Activated naive CD4-positive, alpha-beta T cell treated with Interleukin-2 at 50 U/mL for 16 hours (primary cell): ENCODE results near the gene DTD1.

Experiments used
- DNase-seq: peaks from one replicate; pipeline ENCODE4 v3.0.0-alpha.2; 2020

DTD1 gene

DNA sequence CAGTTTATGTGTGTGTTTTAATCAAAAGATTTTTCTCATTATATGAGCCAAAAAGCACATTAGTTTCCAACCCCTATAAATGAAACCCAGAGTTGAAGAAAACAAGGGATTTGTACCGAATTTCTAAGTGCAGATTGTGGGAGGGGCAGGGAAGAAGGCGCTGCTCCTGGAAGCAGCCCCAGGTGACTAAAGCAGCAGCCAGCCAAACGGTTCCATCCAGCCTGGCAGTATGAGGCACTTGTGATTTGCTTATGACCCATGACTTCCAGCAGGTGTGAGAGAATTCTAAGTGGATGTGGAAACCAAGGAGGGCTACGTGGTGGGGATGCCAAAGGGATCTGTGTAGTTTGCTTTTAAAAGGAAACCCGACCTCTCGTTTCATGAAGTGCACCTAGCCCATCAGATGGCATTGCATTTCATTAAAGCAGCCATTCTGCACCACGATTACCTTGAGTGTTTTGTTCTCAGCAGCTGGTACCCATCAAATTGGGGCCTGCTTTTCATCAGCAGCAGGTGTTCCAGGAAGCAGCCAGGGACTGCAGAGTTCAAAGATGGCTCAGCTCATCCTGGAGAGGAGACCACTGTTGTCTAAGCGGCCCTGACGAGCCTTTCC is 79.1 kb downstream of the DTD1 start:
- DNase-seq: no peak

DNA sequence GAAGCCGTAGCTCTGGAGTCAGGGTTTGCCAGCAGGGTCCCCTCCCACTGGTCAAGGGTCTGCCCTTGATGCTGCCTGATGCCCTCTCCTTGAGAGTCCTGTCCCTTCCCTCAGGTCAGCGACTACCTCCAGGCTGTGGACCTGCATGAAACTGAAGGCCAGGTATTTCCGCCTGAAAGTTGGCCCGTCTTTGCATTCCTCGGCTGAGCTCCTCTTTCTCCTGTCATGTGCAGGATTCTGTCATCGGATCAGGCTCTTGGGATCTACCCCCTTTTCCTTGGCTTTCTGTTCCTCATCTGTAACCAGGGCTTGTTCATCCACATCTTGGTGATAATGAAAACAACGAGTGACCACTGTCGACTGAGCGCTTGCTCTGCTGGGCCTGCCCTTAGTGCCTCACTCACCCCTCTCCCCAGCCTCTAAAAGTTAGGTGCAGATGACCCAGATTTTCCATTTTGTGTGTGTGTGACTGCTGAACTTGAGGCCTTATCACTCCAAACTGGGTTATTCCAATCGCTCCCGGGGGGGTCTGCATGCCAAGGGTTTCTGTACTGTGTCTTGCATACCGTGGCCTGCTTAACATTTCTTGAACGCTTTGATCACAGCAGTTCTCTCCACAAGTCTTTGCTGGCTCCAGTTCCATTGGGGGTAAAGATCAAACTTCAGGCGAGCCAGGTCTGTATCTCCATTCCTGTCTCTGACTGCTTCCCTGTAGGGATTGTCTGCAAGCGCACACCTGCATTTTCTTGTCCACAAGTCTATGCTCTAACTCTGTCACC is 81.6 kb downstream of the DTD1 start:
- no peak for DNase-seq

DNA sequence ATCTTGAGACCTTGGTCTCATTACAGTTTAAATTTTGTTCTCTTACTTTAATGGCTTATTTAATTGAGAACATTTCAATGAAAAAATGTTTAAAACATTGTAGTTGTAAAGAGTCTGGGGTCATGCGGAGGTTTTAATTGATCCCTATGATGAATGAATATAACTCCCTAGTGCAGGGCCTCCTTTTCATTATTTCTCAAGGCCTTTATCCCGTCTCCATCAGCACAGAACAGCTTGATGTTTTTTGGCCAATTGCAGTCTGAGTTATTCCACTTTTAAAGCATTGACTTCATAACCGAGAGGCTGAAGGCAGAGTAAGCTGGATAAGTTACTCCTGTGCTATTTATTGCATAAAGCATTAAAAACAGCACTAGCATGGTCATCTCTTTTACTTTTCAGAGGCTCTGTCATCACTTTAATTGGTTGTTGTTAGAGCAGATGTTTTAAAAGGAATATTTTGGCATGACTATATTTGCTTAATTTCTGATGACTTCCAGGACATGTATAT is 83.4 kb downstream of the DTD1 start:
- no peak for DNase-seq

GRCh38 chr20:18672834-18673233 is 85.0 kb downstream of the DTD1 start:
- DNase-seq: no peak

DNA sequence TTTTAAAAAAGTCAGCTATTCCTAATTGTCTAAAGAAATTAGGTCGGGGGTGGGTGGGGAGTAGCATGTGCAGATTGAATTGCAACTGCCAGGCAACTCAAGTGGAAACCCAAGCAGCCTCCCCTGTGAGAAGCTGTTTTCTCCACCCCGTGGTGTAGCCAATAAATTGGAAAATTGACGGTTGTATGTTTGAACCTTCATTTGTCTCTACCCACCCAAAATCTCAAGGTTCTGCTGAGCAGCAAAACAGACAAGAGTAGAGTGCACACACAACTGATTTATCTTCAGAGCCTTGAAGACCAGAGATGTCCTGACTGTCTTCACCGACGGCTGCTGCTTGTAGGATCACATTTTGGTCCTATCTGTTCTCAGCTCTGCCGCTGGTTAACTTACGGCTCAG is 88.5 kb downstream of the DTD1 start:
- DNase-seq: no peak

DNA sequence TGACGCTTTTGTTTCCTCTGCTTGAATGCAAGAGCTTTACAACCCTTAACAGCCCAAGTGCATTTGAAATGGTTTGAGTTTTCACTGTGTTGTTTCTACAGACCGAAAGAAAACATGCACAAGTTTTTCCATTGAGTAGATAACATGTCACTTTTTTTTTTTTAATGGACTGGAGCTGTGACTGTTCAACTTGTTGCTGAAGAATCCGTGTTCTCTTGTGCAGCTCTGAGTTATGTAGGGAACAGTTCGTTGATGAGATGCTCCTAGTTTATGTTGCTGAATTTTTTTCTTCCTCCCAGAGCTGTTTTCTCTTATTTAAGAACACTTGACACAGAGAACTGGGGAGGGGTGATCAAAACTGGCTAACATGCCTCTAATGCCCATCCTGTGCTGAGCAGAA is 89.3 kb downstream of the DTD1 start:
- no peak for DNase-seq

DNA sequence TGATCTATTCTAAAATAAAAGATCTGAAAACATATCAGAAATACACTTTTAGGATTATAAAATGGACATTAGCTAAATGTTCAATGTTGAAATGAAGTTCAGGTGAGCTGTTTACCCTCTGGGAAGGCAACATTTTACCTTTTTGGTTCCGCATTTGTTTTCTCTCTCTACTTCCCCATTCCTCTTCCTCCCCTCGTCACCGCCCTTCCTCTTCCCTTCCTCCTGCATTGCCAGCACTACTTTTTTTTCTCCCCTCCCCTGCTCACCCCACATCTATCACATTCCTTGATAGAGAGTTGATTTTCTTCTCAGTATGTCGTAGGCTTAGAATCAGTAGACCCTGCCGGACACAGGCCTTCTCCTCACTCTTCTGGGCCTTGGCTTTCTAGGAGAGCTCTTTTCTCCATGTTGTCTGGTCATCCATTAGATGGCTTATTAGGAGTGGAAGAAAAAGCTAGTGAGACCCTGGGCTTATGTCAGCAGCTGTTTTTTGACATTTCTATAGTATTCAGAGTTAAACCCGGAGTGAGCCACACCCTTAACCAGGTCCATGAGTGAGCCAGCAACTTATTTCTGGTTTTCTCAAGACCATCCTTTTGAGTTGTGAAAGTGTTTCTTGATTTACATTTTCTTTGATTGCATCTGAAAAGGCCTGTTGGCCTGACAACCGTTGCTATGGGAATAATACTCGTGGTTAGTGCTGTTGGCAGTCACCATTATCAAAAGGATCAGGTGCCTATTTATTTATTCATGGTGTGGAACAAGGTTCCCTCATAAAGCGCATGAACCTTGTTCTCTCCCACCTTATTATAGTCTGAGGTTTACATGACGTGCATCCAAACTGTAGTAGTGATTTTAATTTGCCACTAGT is 90.9 kb downstream of the DTD1 start:
- no peak for DNase-seq

DNA sequence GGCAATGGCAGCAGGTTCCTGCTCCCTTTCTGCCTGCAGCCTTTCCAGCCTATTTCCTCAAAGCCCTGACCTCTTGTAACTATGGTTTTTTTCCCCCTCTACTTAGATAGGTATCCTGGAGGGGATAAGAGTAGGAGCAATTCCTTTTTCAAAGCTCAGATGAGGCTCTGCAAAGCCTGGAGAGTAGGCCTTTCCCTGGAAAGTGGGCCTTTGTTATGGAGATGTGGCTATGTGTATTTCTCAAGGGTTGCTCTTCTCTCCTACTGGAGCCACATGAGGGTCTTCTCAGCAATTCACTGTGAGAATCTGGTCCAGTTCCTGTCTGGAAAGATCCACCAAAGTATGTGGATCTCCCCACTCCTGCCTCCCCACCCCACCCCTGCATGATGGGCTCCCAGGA is 96.0 kb downstream of the DTD1 start:
- no peak for DNase-seq

DNA sequence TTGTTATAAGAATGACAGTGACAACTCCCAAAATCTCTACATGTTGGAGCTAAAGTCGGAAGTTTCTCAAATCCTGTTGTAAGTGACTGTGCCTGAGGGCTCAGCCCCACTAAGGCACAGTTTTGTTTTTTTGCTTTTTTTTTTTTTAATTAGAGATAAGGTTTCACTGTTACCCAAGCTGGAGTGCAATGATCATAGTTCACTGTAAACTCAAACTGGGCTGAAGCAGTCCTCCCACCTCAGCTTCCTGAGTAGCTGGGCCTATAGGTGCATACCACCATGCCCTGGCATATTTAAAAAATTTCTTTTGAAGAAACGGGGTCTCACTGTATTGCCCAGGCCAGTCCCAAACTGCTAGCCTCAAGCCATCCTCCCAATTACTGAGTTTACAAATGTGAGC is 96.9 kb downstream of the DTD1 start:
- no peak for DNase-seq

DNA sequence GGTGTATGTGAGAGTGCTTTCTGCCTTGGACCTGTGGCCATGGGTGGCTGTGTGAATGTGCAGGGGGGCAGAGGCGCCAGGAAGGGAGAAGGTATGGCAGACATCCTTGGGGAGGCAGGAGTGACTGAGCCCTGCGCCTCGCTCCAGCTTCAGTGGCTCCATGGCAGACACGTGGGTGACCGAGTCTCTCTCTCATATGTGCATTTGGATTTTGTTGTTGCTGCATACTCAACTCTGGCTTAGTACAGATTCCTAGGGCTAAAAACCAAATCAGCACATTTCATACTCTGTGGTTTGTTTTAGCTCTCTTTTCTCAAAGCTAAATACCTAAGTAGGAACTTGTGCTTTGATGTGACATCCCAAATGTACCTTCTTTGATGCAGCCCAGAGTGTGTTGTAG is 97.6 kb downstream of the DTD1 start:
- DNase-seq: no peak

- DNase-seq: no peak
Observed at GRCh38 chr20:18686696-18687095, 98.8 kb downstream of the DTD1 start.

DNA sequence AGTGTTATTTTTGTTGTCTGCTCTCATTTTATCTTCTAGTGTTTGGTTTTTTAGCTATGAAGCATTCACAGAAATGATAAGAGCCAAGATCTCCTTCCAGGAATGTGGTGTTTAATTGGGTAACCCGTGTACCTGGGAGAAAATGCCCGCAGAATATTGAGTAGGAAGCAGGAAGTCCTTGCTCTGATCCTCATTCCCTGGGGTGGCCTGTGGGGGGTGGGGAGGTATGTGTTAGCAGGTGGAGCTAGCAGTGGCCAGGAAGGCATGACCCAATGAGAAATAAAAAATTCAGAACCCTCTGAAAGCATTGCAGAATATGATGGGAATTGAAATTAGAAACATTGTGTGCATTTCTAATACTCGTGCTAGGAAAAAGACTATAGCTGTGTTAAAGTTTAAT is 100.8 kb downstream of the DTD1 start:
- no peak for DNase-seq

DNA sequence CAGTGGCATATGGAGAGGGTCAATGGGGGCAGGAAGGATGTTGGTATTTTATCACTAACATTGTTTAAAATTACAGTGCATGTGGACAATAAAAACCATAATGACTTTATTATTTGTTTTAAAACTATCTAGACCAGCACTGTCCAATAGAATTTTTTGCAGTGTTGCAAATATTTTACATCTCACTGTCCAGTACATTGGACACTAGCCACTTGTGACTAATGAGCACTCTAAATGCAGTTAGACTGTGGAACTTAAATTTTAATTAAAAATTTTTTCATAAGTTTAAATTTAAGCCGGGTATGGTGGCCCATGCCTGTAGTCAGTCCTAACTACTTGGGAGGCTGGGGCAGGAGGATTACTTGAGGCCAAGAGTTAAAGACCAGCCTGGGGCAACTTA is 101.7 kb downstream of the DTD1 start:
- no peak for DNase-seq

- no peak for DNase-seq
Observed at GRCh38 chr20:18692447-18692846, 104.6 kb downstream of the DTD1 start.

DNA sequence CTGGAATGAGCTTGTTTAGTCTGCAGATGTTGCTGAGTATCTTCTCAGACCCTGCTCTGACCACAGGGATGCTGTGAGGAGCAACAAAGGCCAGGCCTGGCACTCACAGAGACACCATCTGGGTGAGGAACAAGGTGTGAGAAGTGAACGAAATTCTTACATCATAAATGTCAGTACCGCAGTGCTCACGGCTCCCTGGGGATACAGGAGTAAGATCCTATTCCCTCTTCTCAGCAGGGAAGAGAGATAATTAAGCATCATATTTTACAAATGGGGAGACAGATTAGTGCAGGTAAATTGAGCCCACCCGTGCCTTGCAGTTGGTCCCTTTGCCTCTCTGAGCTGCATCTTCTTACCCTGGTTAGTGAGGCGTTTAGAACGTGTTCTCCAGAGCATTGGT is 106.2 kb downstream of the DTD1 start:
- no peak for DNase-seq

GRCh38 chr20:18695175-18695574 is 107.3 kb downstream of the DTD1 start:
- no peak for DNase-seq

DNA sequence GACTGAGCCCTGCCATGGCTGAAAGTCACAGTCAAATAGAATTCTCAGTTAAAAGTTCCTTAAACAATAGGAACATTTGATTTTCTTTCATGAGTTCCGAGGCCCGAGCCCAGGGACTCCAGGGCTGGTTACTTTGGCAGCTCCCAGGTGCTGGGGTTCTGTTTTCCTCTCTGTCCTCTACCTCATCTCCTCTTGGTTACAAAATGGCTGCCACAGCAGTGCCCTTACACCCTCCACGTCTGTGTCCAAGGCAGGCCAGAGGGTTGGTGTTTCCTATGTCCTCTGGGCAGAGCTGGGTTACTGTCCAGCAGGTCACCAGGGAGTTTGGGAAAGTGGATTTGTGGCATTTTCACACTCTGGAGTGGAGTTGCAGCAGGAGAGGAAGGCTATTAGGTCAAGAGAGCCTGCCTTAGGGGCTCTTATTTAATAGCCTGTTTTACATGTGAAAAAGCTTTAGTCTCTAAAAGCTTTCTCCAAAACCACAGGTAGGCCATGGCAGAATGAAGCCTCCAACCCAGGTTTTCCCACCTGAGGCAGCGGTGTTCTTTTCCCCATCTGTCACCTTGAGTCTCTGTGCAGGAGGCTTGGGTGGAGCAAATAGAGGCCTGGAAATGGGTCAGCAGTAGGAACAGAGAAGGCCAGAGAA is 111.0 kb downstream of the DTD1 start:
- DNase-seq: no peak

DNA sequence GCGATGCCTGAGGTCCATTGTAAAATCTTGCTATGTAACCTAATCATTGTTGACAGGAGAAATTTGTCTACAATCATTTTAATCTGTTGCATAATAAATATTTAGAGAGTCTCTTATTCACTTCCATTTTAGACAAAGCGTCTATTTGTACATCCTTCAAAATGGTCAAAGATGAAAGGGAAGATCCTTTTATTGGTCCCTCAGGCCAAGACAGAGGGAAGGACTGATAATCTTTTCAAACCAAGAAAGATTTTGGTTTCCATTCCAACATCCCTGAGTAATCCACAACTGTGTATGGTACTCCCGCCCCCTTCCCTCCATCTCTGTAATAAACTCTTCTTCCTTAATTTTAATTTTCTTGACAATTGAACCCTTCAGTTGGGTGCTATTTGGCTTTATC is 114.1 kb downstream of the DTD1 start:
- no peak for DNase-seq

GRCh38 chr20:18702736-18703135 is 114.9 kb downstream of the DTD1 start:
- DNase-seq: no peak

- DNase-seq: no peak
Observed at GRCh38 chr20:18705490-18705889, 117.6 kb downstream of the DTD1 start.

DNA sequence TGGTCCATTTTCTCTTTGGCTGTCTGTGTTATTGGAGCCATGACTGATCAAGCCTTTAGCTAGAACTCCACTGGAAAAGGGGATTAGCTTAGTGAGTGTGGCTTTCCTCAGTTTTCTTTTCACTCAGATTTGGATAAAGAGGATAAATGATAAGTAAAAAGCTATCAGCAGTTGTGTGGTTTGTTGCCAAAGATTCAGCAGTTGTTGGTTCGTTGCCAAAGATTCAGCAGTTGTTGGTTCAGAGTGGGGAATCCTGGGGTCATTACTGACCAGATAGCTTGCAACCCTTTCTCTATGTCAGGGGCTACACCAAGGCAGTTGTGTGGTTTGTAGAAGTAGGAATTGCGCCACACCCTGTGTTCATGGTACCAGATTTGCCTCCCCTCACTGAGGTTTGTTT is 118.1 kb downstream of the DTD1 start:
- DNase-seq: no peak

GRCh38 chr20:18712131-18712530 is 124.3 kb downstream of the DTD1 start:
- DNase-seq: no peak

DNA sequence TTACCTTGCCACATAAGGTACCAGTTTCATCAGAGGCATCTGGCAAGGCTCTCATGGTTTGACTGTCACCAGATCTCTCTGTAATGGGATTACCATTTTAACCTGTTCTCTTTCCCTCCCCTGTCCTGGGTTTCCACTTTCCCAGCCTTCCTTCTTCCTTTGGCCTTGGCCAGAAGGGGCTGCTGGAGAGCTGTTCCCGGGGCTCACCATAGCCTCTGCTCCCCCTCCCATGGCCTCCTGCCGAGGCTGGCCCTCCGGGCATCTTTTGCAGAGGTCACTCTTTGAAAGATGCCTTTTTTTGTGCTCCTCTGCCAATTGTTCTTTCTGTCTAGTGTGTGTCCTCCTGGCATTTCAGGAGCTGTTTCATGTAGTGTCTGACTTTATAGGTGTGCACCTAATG is 125.0 kb downstream of the DTD1 start:
- no peak for DNase-seq
